ENCODE results near the gene PDXDC1.
A peak's percentile ranks its signal among the peaks of the same experiment; 100 is the strongest.
"Not testable (repeated sequence)": the region's sequence is repeated elsewhere in the genome, so short reads cannot be mapped to it uniquely, and the experiment has no call there.

Gene PDXDC1

GRCh38 chr16:15130256-15130932, 155.6 kb downstream of the PDXDC1 start:
- H3K9me3 ChIP-seq; H3K4me3 ChIP-seq; intact Hi-C loops (cut with DNase I; ENCODE audit: low total_unique reads); H3K4me1 ChIP-seq; H3K27ac ChIP-seq; H3K27me3 ChIP-seq: not testable (repeated sequence)
- DNase-seq, result peak in 1 of 2 donors; percentile 54
- H3K36me3 ChIP-seq, result peaks cover 5 to 72% (median 52%) of the 10 kb centered on the region in 3 donors

- H3K4me3 ChIP-seq; H3K9me3 ChIP-seq; H3K4me1 ChIP-seq; H3K27ac ChIP-seq; H3K27me3 ChIP-seq; intact Hi-C loops (cut with DNase I; ENCODE audit: low total_unique reads): not testable (repeated sequence)
- H3K36me3 ChIP-seq, result peaks cover 5 to 72% (median 48%) of the 10 kb centered on the region in 3 donors
- peak in 1 of 2 donors; percentile 51 for DNase-seq
Measured at GRCh38 chr16:15130943-15131700, 156.3 kb downstream of the PDXDC1 start.

GRCh38 chr16:15132719-15133428, 158.0 kb downstream of the PDXDC1 start:
- intact Hi-C loops (cut with DNase I; ENCODE audit: low total_unique reads); H3K4me1 ChIP-seq; H3K9me3 ChIP-seq; H3K4me3 ChIP-seq; H3K27me3 ChIP-seq; H3K27ac ChIP-seq: not testable (repeated sequence)
- DNase-seq, result peak; percentile 12 to 55
- peaks cover 5 to 63% (median 37%) of the 10 kb centered on the region in 3 donors for H3K36me3 ChIP-seq

GRCh38 chr16:15133554-15133953, 158.7 kb downstream of the PDXDC1 start:
- H3K9me3 ChIP-seq; H3K4me3 ChIP-seq; H3K27ac ChIP-seq; intact Hi-C loops (cut with DNase I; ENCODE audit: low total_unique reads); H3K27me3 ChIP-seq; H3K4me1 ChIP-seq: not testable (repeated sequence)
- peaks cover 5 to 56% (median 31%) of the 10 kb centered on the region in 3 donors for H3K36me3 ChIP-seq
- DNase-seq, result peak; percentile 2 to 33

GRCh38 chr16:15134752-15135482, 160.1 kb downstream of the PDXDC1 start:
- Histone ChIP-seq H3K36me3 (peaks cover 5 to 47% (median 26%) of the 10 kb centered on the region in 3 donors), H3K4me1 (peaks cover 0 to 11% (median 2%) of the 10 kb centered on the region in 4 donors)
- H3K27me3 ChIP-seq; H3K9me3 ChIP-seq; intact Hi-C loops (cut with DNase I; ENCODE audit: low total_unique reads); H3K4me3 ChIP-seq; H3K27ac ChIP-seq: not testable (repeated sequence)
- DNase-seq, result peak; percentile 2 to 43

GRCh38 chr16:15135483-15136360, 160.9 kb downstream of the PDXDC1 start:
- H3K27me3 ChIP-seq; intact Hi-C loops (cut with DNase I; ENCODE audit: low total_unique reads); H3K4me3 ChIP-seq; H3K9me3 ChIP-seq; H3K27ac ChIP-seq: not testable (repeated sequence)
- DNase-seq, result peak; percentile 11 to 55
- H3K36me3 ChIP-seq, result peaks cover 5 to 39% (median 18%) of the 10 kb centered on the region in 3 donors
- peaks cover 0 to 19% (median 6%) of the 10 kb centered on the region in 4 donors for H3K4me1 ChIP-seq

- H3K4me3 ChIP-seq; intact Hi-C loops (cut with DNase I; ENCODE audit: low total_unique reads); H3K9me3 ChIP-seq; H3K27me3 ChIP-seq; H3K27ac ChIP-seq: not testable (repeated sequence)
- H3K4me1 ChIP-seq, result peaks cover 0 to 37% (median 22%) of the 10 kb centered on the region in 4 donors
- H3K36me3 ChIP-seq, result peaks cover 5 to 28% (median 7%) of the 10 kb centered on the region in 3 donors
- DNase-seq, result peak in 1 of 2 donors; percentile 68
Measured at GRCh38 chr16:15137514-15137913, 162.7 kb downstream of the PDXDC1 start.

GRCh38 chr16:15140444-15141365, 165.9 kb downstream of the PDXDC1 start:
- Histone ChIP-seq H3K27ac (peak overlapping the region; percentile 91 to 95), H3K4me1 (peaks cover 0 to 67% (median 51%) of the 10 kb centered on the region in 4 donors), H3K4me3 (peak overlapping the region; percentile 42)
- H3K36me3 ChIP-seq; H3K27me3 ChIP-seq; intact Hi-C loops (cut with DNase I; ENCODE audit: low total_unique reads); H3K9me3 ChIP-seq: not testable (repeated sequence)
- peak; percentile 41 to 86 for DNase-seq
